ENCODE measurements around the gene MRTO4. TPM values are rescaled to one million over a fixed set of nuclear protein-coding genes. Genes with fewer than 3 reads are reported as not detected.
A peak's percentile ranks its signal among the peaks of the same experiment; 100 is the strongest.

The MRTO4 gene
- total RNA-seq, 1 donor = 22.7 TPM

- H3K4me3 ChIP-seq (ENCODE audit: low read depth, low read length) = no peak overlapping the region
- DNase-seq (ENCODE audit: low read depth) = no peak
- no peak for TF ChIP-seq CTCF (IDR thresholded peaks at IDR 0.05; ENCODE audit: insufficient read depth, low read length)
Measured at GRCh38 chr1:19206947-19207346, 44.7 kb upstream of the MRTO4 start.

GRCh38 chr1:19208710-19209438 is 42.7 kb upstream of the MRTO4 start:
- DNase-seq (ENCODE audit: low read depth) = peak; percentile 80
- TF ChIP-seq CTCF (IDR thresholded peaks at IDR 0.05; ENCODE audit: insufficient read depth, low read length) = no peak
- peak overlapping the region; percentile 99 for H3K4me3 ChIP-seq (ENCODE audit: low read depth, low read length)

GRCh38 chr1:19209439-19209989 is 42.1 kb upstream of the MRTO4 start:
- H3K4me3 ChIP-seq (ENCODE audit: low read depth, low read length) = peak overlapping the region; percentile 99
- TF ChIP-seq CTCF (IDR thresholded peaks at IDR 0.05; ENCODE audit: insufficient read depth, low read length) = no peak
- peak; percentile 57 for DNase-seq (ENCODE audit: low read depth)

GRCh38 chr1:19209990-19210771 is 41.4 kb upstream of the MRTO4 start, which contains the start of gene UBR4:
TSS of gene UBR4 (minus strand) at chr1:19210266. CDS start at chr1:19210248, 18 bp downstream.
- no peak for TF ChIP-seq CTCF (IDR thresholded peaks at IDR 0.05; ENCODE audit: insufficient read depth, low read length)
- peak within 1 kb of the TSS; percentile 99 for H3K4me3 ChIP-seq (ENCODE audit: low read depth, low read length)
- DNase-seq (ENCODE audit: low read depth) = peak; percentile 91

- no peak for TF ChIP-seq CTCF (IDR thresholded peaks at IDR 0.05; ENCODE audit: insufficient read depth, low read length)
- peak overlapping the region; percentile 99 for H3K4me3 ChIP-seq (ENCODE audit: low read depth, low read length)
- DNase-seq (ENCODE audit: low read depth) = peak; percentile 42
Measured at GRCh38 chr1:19210772-19211549, 40.6 kb upstream of the MRTO4 start.

GRCh38 chr1:19212167-19212566 is 39.4 kb upstream of the MRTO4 start:
- TF ChIP-seq CTCF (IDR thresholded peaks at IDR 0.05; ENCODE audit: insufficient read depth, low read length) = no peak
- DNase-seq (ENCODE audit: low read depth) = no peak
- H3K4me3 ChIP-seq (ENCODE audit: low read depth, low read length) = no peak overlapping the region
